ENCODE measurements around the gene FAM241B.

Gene FAM241B

GRCh38 chr10:69649786-69650550, 19.9 kb downstream of the FAM241B start:
- DNase-seq, result no peak

GRCh38 chr10:69650589-69651261, 20.7 kb downstream of the FAM241B start:
- no peak for DNase-seq

GRCh38 chr10:69651362-69651761, 21.3 kb downstream of the FAM241B start:
- DNase-seq, result no peak

GRCh38 chr10:69652111-69652856, 22.2 kb downstream of the FAM241B start:
- DNase-seq, result no peak

GRCh38 chr10:69652857-69653199, 22.8 kb downstream of the FAM241B start:
- DNase-seq, result no peak

GRCh38 chr10:69653561-69653960, 23.5 kb downstream of the FAM241B start:
- DNase-seq, result no peak

- DNase-seq, result no peak
Observed at GRCh38 chr10:69655124-69655867, 25.2 kb downstream of the FAM241B start.

GRCh38 chr10:69655868-69656555, 26.0 kb downstream of the FAM241B start:
- DNase-seq, result no peak

GRCh38 chr10:69656742-69657269, 26.8 kb downstream of the FAM241B start:
- DNase-seq, result no peak

- DNase-seq, result no peak
Observed at GRCh38 chr10:69657430-69657829, 27.4 kb downstream of the FAM241B start.

- DNase-seq, result no peak
Observed at GRCh38 chr10:69657866-69658265, 27.8 kb downstream of the FAM241B start.

- no peak for DNase-seq
Observed at GRCh38 chr10:69659241-69660038, 29.4 kb downstream of the FAM241B start.

GRCh38 chr10:69660296-69660695, 30.2 kb downstream of the FAM241B start:
- DNase-seq, result no peak

GRCh38 chr10:69661414-69662172, 31.5 kb downstream of the FAM241B start:
- no peak for DNase-seq

GRCh38 chr10:69662173-69662877, 32.3 kb downstream of the FAM241B start:
- DNase-seq, result no peak

GRCh38 chr10:69662901-69663300, 32.9 kb downstream of the FAM241B start:
- DNase-seq, result no peak

GRCh38 chr10:69663369-69663947, 33.4 kb downstream of the FAM241B start:
- DNase-seq, result no peak

GRCh38 chr10:69665474-69666320, 35.6 kb downstream of the FAM241B start:
- no peak for DNase-seq

- DNase-seq, result no peak
Observed at GRCh38 chr10:69666756-69667155, 36.7 kb downstream of the FAM241B start.

All from NCI-H510A (cell line).